ENCODE data around the gene KMT2B.

KMT2B gene

GRCh38 chr19:35777086-35777841 is 59.5 kb downstream of the KMT2B start:
- H3K4me3 ChIP-seq (ENCODE audit: low read length), result no peak overlapping the region
- TF ChIP-seq CTCF (IDR thresholded peaks at IDR 0.05; ENCODE audit: insufficient read depth, low read depth, low read length, missing control alignments), result no peak
- DNase-seq (ENCODE audit: low read depth), result no peak

GRCh38 chr19:35777961-35778360 is 60.2 kb downstream of the KMT2B start:
- TF ChIP-seq CTCF (IDR thresholded peaks at IDR 0.05; ENCODE audit: insufficient read depth, low read depth, low read length, missing control alignments), result no peak
- no peak for DNase-seq (ENCODE audit: low read depth)
- no peak overlapping the region for H3K4me3 ChIP-seq (ENCODE audit: low read length)

GRCh38 chr19:35779033-35779432 is 61.2 kb downstream of the KMT2B start:
- H3K4me3 ChIP-seq (ENCODE audit: low read length), result no peak overlapping the region
- no peak for DNase-seq (ENCODE audit: low read depth)
- no peak for TF ChIP-seq CTCF (IDR thresholded peaks at IDR 0.05; ENCODE audit: insufficient read depth, low read depth, low read length, missing control alignments)

- no peak overlapping the region for H3K4me3 ChIP-seq (ENCODE audit: low read length)
- DNase-seq (ENCODE audit: low read depth), result no peak
- no peak for TF ChIP-seq CTCF (IDR thresholded peaks at IDR 0.05; ENCODE audit: insufficient read depth, low read depth, low read length, missing control alignments)
Observed at GRCh38 chr19:35780058-35780457, 62.3 kb downstream of the KMT2B start.

- no peak for TF ChIP-seq CTCF (IDR thresholded peaks at IDR 0.05; ENCODE audit: insufficient read depth, low read depth, low read length, missing control alignments)
- no peak for DNase-seq (ENCODE audit: low read depth)
- no peak overlapping the region for H3K4me3 ChIP-seq (ENCODE audit: low read length)
Observed at GRCh38 chr19:35780717-35781116, 62.9 kb downstream of the KMT2B start.

GRCh38 chr19:35781650-35782049 is 63.8 kb downstream of the KMT2B start:
- DNase-seq (ENCODE audit: low read depth), result no peak
- no peak overlapping the region for H3K4me3 ChIP-seq (ENCODE audit: low read length)
- TF ChIP-seq CTCF (IDR thresholded peaks at IDR 0.05; ENCODE audit: insufficient read depth, low read depth, low read length, missing control alignments), result no peak

- TF ChIP-seq CTCF (IDR thresholded peaks at IDR 0.05; ENCODE audit: insufficient read depth, low read depth, low read length, missing control alignments), result no peak
- DNase-seq (ENCODE audit: low read depth), result no peak
- H3K4me3 ChIP-seq (ENCODE audit: low read length), result no peak overlapping the region
Observed at GRCh38 chr19:35782589-35782988, 64.8 kb downstream of the KMT2B start.

Measured in epithelial cell of esophagus (primary cell).